GM19043 (cell line): ENCODE data around the gene GGT5.
"Not testable (repeated sequence)": the region's sequence is repeated elsewhere in the genome, so short reads cannot be mapped to it uniquely, and the experiment has no call there.

Source experiments
- ATAC-seq: cut with Tn5 transposase; IDR thresholded peaks from one replicate; pipeline ENCODE4 v1.9.1; 2021; ENCODE audit warnings: low read depth; ENCODE audit not compliant: unreplicated experiment

Gene GGT5, protein sequence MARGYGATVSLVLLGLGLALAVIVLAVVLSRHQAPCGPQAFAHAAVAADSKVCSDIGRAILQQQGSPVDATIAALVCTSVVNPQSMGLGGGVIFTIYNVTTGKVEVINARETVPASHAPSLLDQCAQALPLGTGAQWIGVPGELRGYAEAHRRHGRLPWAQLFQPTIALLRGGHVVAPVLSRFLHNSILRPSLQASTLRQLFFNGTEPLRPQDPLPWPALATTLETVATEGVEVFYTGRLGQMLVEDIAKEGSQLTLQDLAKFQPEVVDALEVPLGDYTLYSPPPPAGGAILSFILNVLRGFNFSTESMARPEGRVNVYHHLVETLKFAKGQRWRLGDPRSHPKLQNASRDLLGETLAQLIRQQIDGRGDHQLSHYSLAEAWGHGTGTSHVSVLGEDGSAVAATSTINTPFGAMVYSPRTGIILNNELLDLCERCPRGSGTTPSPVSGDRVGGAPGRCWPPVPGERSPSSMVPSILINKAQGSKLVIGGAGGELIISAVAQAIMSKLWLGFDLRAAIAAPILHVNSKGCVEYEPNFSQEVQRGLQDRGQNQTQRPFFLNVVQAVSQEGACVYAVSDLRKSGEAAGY

GRCh38 chr22:24245030-24245431, at the start of gene GGT5:
Gene GGT5 (minus strand): TSS chr22:24245082. CDS start chr22:24244725, 357 bp downstream.
- ATAC-seq: not testable (repeated sequence)

GRCh38 chr22:24292202-24292830, 47.4 kb upstream of the GGT5 start:
- not testable (repeated sequence) for ATAC-seq

GRCh38 chr22:24291515-24292201, 46.8 kb upstream of the GGT5 start:
- no peak for ATAC-seq

DNA sequence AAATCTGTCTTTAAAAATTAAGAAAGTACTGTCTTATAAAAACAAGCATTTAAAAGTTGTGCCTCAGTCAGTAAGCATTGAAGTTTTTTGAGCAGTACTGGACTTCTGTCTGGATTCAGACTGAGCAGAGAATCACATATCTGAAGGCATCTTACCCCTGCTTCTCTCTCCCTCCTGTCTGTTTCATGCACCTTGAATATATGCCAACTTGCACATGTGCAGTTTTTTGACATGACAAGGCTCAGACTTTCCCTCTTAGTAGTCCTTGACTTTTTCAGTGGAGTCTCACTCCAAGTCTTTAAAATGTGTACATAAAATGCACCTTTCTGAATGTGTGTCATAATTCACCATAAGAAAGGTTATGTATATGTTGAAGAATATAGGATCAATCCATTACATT, 45.6 kb upstream of the GGT5 start:
- no peak for ATAC-seq

- no peak for ATAC-seq
These were observed 44.9 kb upstream of the GGT5 start for GRCh38 chr22:24289741-24290163.

- no peak for ATAC-seq
These were observed 44.2 kb upstream of the GGT5 start for GRCh38 chr22:24289114-24289513.

DNA sequence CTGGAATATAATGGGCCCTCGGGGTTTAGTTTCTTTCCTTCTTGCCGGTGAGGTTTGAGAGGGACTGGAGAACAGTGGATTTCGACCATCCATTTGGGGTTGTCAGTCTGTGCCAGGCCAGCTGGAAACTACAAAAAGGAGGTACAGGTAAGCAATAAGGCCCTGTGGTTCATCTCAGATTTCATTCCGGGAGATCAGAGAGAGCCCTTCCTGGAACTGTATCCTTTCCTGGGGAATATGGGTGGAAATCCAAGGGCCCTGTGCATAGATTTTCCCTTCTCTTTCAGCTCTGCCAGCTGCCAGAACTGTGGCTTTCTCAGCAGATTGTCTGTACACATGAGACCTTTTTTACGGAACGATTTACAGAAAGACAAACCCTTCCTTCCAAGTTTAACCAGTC, 42.9 kb upstream of the GGT5 start:
- not testable (repeated sequence) for ATAC-seq

GRCh38 chr22:24287212-24287611, 42.3 kb upstream of the GGT5 start:
- not testable (repeated sequence) for ATAC-seq

- ATAC-seq: no peak
These were observed 40.4 kb upstream of the GGT5 start for GRCh38 chr22:24285245-24285644.

GRCh38 chr22:24284747-24285203, 39.9 kb upstream of the GGT5 start:
- ATAC-seq: no peak

DNA sequence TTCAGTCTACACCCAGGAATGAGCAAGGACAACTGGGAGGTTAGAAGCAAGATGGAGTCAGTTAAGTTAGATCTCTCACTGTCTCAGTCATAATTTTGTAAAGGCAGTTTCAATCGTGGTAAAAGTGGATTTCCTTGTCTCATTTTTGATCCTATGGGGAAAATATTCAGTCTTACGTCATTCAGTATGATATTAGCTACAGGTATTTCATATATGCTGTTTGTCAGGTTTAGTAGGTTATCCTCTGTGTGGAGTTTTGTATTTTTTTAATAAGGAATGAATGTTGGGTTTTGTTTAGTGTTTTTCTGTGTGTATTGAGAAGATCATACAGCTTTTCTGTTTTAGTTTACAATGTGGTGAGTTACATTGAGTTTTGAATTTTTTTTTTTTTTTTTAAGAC, 37.5 kb upstream of the GGT5 start:
- no peak for ATAC-seq

GRCh38 chr22:24280363-24280762, 35.5 kb upstream of the GGT5 start:
- ATAC-seq: not testable (repeated sequence)

DNA sequence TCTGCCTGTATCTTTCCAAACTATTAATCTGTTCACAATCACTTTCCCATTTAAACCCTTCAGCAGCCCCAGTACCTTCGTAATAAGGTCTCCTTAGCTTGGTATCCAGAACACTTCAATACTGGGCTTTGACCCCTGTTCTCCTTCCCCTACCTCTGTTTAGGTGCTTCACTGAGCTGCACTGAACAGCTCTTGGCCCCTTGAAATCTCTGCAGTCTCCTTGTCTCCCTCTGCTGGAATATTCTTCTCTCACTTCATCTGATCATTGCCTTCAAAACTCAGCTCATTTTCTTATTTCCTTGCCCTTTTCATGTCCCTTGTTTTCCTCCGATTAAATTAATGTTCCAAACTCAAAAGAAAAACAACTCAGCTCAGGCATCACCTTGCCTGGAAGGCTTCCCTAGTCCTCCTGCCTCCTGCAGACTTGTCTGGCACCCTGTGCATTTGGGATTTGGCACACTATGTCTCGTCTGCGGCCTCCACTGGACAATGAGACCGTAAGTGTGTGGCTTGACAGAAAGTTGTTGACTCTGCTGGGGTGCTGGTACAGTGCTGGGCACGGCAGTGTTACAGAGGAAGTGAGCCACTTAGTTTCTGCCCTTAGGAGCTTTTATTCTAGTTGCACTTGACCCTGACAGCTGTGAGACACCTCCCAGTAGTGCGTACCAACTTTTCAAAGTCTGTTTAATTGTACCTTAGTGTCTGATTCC, 30.0 kb upstream of the GGT5 start:
- not testable (repeated sequence) for ATAC-seq

GRCh38 chr22:24273906-24274305, 29.0 kb upstream of the GGT5 start:
- not testable (repeated sequence) for ATAC-seq

DNA sequence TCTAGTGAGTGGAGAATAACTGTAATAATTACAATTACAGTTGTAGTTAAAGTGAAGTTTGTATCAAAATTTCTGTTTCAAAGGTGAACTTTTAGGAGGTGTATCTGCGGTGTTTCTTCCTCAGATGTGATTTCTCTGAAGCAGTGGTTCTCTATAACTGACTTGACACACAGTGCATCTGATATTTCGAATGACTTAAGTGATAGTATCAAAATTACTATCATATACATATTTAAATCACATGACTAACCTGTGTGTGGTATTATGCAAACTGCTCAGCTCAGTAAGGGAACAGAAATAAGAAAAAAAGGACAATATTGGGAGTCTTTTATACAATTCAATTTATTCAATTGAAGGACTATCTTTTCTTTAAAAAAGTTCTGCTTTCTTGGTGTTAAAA, 28.1 kb upstream of the GGT5 start:
- ATAC-seq: not testable (repeated sequence)

DNA sequence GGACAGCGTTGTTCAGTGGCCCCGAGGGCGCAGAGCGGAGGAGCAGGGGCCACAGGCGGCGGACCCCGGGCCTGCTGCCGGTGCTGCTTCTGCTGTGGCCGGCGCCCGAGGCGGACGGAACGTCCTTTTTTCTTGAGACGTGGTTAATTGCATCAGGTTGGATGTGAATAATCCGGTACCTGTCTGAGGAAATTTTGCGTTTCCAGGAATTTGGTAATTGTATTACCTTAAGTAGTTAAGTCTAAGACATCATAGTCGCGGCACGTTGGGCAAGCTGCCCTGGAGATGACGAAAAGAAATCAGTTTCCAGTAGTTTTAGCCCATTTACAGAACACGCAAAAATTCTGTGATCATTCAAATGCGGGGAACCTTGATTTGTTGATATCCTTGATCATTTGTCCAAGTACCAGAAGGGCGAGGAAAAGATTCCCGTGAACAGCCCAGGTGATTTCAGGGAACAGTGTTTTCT, 26.5 kb upstream of the GGT5 start:
- ATAC-seq: no peak

DNA sequence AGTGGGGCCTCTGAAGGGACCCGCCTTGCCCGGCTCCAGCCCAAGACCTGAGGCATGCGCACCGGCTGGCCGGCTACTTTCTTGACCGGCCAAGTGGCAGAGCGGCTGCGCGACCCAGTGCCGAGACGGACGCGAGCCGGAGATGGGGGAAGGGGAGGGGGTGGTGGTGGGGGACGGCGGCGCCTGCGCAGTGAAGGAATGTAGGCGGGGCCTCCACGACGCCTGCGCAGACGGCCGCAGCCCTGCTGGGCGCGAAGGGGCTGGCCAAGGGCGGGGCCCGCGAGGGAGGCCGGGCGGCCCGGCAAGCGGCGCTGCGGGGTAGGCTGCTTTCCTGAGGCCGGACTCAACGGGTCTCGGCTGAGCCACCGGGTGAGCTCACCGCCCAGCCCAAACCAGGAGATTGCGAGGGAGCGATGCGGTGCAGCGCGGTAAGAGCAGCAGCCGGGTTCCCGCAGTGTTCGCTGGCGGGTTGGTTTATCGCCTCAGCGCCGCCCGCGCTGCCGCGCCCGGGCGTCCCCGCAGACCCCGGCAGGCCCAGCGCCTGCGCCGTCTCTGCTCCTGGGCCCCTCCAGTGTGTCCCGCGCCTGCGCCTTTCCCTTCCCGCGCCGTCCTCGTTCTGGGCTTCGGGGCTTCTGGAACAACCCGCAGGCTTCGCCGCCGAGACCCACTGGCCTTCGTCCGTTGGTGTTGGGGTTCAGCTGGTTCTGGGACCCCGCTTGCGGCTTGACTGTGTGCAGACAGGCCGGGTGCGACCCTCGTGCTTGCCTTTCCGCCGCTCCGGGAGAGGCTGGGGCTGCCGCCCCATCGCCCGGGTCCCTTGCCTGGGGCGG, 25.9 kb upstream of the GGT5 start, which contains the start of gene SPECC1L:
TSS of gene SPECC1L (plus strand) at position 276 of the 830 bp plus-strand sequence. CDS start 31,401 bp downstream, outside the sequence.
- ATAC-seq: peak; percentile 82

GRCh38 chr22:24266495-24266894, 21.6 kb upstream of the GGT5 start:
- not testable (repeated sequence) for ATAC-seq

DNA sequence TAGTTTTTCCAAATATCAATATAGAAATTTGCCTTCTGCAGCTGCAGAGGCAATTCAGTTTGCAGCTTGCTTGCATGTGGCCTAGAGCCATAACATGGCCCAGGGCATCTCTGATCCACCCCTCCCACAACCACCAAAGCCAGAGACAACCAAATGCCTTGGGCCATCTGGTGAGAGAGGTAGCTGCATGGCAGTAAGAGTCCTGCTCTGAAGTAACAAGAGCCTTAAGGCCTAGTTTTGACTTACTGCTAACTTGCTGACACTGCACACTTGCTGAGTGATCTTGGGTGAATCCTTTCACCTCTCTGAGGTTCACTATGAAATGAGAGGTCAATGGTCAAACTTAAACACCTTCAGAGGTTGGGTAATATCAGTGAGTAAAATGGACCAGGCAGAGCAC, 20.9 kb upstream of the GGT5 start:
- ATAC-seq: no peak
